Measurements from ENCODE around the gene ERBB4.

Gene ERBB4

DNA sequence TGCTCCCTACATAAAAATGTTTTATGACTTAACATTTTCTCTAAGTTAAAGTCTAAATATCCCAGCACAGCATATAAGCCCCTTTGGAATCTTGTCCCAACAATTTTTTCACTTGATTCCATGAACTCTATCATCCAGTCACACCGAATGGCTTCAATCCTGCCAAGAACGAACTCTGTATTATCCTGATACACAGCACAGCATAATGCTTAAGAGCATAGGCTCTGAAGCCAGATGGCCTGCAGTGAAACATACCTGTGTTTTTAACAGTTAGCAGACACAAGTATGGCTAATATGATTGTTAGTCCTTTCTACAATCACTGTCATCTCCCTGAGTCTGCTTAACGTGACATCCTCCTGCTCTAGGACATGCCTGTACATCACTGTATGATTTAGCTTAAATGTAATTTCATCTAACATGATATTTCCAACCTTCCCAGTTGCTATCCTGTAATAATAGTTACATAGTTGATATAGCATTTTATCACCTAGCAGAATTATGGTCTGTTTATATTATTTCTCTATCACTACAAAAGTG lies 669.5 kb downstream of the ERBB4 start:
- no peak for DNase-seq

DNA sequence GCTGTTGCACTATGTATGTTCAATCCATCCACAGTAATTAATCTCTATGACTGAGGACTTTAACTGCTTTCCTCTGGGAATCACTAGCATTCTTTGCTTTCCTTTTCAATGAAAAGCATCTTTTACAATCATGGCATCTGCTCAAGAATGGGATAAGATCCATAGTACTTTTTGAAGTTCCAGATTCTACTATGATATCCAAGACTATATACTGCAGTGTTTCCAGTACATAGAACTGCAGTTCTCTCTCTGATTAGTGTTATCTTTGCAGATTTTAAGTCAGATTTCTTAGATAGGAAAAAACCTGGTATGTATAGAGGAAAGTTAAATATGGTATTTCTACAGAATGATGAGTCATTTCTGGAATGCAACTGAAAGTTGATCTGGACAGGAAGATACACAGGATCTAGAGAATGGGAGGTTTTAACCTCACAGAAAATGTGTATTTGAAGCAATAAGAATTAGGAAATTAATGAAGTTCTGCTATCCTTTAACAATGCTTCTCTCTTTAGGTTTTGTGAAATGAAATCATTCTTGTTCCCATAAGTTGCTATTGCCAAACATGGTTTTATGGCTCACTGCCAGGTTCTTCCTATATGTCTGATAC lies 670.7 kb downstream of the ERBB4 start:
- DNase-seq = peak; percentile 47

DNA sequence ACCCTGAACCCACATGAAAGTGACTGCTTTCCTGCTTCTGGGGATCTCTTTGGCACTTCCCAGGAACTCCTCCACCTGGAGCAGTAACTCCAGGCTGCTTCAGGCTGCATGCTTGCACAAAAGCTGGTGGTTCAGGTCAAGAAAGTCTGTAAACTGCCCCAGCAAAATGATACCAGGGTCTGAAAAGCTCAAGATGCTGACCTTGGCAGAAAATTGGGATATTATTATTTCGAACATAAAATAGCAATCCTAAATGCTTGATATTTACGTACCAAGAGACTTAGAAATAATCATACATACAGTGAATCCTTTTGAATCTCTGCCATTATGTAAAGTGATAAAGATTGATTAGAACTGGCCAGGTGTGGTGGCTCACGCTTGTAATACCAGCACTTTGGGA lies 674.3 kb downstream of the ERBB4 start:
- DNase-seq = no peak

DNA sequence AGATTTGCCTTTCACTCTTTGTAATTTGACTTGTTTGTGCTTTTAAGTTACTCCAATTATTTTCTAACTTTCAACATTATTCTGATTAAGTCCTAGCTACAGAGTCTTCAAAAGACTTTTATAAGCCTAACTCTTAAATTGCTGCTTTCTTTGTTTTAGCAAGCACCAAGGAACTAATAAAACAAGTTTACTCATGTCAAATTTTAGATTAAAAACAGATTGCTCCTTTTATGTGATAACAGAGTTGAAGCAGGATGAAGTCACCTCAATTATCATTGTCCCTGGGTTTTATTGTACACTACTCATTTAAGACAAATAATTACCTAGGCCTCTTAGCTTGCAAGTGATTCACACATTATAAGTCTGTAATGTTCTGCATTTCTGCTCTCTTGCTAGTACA lies 678.4 kb downstream of the ERBB4 start:
- no peak for DNase-seq

DNA sequence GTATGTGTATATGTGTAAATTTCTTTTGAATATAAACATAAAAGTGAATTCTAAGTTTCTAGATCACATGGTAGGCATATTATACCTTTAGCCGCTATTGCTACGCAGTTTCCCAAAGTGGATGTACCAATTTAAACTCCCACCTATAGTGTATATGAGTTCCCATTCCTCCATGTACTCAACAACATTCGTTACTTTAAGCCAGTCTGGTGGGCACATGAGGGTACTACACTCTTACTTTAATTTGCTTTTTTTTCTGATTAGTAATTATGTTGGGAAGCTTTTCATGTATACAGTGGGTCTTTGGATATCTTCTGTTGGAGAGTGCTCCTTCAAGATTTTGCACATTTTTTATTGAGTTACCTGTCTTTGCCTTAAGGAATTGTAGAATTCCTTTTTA lies 683.8 kb downstream of the ERBB4 start:
- no peak for DNase-seq

DNA sequence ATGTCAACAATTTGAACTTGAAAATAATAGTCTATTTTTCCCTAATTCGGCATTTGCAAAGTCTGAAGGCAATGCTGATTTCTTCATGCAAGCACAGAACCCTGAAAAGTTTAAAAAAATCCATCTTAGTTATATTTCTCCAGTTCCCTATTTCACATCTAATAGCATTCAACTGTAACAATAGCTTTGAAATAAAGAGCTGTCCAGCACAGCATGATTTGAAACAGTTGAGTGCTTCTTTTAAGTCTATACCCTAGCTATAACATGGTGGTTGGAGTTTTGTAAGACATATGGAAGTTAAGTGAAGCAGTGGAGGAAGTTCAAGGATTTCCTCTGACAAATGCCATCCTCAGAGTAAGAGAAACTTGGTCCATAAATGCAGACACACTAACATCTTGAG lies 691.9 kb downstream of the ERBB4 start:
- DNase-seq = no peak

DNA sequence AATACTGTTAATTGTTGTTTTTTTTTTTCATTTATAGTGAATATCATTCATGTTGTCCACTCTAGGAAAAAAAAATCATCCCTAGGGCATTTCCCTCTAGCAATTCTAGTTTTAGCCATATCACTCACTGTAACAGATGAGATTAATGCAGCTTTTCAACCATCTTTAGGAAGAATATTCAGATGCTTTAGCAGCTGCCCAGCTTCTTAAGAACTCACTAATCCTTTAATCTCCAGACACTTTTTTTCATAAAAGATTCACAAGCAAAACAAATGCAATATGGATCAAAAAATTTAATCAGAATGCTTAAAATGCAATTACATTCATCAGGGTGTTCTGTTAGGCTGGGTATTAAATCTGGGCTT lies 692.6 kb downstream of the ERBB4 start:
- DNase-seq = no peak

DNA sequence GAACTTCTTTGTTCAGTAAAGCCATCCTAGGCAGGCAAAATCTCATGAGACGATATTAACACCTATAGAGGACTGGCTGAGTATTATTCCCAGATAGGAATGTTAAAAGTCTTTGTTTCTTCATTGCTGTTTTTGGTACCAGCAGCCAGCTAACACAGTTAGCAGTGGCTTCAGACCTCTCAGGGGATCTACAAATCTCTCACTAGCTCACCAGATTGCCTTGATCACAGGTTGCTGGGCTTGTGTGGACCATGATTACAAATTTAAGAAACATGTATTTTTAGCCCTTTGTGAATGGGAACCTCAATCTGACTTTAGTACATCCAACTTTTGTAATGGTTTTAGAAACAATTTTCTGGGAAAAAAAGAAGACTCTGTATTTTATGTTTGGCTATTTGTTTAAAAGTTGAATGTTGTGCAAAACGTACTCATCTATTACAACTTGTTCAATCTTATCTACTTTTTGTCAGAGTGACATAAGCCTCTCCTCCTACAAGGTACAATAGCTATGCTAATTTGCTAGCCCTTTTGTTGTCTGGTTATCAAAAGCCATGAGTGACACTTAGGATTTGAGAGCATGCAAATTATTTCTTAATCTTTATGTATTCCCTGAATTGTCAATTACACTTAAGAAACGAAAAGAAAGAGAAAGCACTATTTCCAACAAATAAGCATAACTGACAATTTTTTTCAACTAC lies 693.1 kb downstream of the ERBB4 start:
- DNase-seq = no peak

DNA sequence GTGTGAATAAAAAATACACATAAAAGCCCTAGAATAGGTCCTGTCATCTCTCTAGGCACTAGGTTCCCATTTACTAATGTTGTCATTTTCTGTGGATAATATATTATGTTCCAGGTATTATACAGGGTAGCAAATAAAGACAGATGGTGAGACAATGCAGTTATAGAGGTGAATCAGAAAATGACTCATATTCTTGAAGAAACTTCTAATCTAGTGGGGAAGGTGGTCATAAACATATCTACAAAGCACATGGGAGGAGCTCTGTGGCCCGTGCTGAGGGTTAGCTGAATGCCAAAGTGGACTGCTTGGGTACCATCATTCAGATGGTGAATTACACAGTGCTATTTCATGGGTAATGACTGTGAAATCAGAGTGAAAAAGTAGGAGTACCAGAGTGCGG lies 700.9 kb downstream of the ERBB4 start:
- DNase-seq = no peak

DNA sequence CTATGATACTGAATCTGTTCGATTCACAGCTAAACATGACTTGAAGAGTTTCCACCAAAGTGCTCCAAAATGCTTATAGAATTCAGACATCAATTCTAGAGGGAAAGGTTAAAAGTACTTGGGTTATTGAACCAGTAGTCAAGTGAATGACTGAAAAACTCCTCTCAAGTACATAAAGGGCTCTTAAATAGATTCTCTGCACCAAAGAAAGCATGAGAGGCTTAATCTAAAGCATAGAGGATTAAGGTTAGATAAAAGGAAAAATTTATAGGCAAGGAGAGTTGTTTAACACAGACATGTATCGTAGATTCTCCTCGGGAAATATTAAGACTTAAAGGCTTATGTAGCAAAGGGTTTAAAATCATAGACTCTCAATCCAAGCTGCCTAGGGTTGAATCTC lies 701.4 kb downstream of the ERBB4 start:
- DNase-seq = no peak

DNA sequence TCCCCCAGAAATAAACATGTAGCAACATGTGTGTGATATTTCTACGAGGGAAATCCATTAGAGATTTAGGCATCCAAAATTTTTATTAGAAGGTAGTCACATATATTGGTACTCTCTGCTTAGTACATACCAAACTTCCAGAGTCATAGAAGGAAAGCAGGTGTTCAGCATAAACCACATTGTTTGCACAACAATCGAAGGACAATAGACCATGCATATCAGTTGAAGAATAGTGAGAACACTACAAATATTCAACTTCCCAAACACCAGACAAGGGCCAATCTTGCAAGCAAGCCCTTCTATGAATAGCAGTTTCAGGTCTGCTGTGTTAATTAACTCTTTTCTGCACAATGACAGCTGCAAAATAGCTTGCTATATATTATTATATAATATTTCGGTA lies 702.2 kb downstream of the ERBB4 start:
- no peak for DNase-seq

DNA sequence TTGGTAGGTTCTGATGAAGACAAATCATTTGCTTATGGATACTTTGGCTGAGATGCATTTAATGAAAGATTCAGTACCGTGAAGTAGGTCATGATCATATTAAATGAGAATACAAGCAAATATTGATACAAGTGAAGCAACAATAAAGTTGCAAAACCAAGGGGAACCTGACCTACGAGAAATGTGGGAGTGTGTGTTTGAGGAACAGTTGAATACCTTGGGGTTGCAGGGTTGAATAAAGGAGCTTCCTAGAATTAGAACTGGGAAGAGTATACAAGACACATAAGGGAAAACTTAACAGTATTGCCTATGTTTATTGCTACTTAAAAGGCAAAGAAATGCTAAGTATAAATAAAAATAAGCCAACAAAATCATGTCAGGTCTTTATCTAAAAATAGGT lies 702.9 kb downstream of the ERBB4 start:
- DNase-seq = no peak

DNA sequence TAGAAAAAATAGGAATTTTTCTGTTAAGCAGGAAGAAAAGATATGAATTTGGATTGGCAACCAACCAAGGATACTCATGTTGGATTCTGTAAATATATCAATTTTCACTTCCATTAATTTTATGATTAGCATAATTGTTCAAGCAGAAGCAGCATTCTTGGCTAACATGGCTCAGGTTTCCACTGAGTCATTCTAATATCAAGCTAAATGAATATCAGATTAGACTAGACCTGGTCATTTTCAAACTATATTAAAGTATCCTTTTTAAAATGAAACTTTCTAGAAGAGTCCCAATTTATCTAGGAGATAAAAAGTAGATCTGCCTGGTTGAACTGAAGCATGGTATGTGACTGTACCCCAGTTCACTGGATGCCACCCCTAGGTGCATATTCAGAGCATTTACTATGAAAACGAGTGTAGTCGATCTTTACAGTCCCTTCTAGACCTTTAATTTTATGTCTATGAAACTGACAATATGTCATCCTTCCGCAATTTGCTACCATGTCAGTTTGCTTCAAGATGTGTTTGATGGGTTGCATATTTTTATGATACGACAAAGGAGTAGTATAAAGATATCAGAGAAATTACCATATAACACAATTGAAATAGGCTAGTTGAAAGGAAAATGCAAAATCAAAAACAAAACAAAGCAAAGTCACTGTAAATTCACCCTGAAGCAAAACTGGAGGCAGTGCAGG lies 704.9 kb downstream of the ERBB4 start:
- no peak for DNase-seq

DNA sequence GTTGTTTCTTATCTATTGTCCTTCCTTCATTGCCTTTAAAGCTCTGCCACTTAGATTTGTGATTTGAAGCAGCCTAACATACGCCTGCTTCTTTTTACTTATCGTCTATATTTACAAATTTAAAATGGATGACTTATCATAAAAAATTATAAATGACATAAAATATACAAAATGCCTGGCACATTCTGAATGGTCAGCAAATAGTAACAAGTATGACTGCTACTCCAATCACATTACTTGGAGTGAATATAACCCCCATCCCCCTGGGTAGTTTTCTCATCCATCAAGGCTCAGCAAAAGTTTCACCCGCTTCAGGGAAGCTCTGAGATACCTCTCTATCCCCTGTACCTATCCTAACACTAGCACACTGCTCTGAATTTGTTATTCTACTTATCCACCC lies 708.9 kb downstream of the ERBB4 start:
- no peak for DNase-seq

DNA sequence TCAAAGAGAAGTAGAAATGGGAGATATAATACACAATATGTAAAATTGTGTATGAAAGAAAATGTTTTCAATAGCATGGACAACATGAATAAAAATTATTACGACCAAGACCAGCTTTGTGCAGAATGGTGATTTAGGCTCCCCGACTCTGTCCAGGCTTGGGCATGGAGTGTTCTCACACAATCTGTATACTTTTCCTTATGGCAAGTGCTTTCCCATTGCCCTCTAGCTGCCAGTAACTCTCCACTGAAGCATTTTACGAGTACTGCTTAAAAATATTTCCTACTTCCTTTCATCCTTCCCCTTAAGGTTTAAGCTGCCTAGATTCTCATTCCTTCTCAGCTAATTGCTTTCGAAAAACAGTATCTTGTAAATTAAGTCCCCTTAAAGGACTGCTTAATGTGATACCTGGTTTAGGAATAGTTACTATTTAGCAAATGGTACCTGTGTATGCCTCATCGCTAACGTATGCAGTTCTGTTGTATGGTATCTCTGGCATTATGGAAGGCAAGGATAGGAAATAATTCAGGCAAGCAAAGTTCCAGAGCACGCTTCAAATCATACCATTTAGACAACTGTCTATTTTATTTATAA lies 714.6 kb downstream of the ERBB4 start:
- DNase-seq = no peak

DNA sequence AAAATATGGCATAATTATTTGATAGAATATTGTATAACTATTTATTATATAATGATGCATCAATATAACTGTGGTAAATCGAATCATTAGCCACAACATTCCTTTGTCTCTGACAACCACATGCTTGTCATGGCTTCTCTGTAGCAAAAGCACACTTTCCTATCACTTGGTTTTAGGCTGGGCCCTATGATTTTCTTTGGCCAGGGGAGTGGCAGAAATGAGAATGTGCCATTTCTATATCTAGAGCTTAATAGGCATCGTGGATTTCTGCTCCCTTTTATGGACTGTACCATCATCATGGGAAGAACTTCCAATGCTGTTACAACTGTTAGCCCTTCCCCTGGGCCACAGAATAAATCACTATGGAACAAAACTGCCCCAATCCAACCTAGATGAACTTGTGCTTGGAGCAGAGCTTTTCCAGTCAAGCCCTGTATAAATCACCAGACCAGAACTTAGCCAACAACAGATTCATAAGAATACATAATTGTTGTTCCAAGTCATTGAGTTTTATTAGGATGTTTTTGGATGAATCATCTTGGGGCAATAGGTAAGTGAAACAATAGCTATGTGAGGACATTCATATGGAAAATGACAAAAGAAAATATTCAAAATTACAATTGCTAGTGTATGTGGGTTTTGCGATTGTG lies 715.8 kb downstream of the ERBB4 start:
- DNase-seq = no peak

DNA sequence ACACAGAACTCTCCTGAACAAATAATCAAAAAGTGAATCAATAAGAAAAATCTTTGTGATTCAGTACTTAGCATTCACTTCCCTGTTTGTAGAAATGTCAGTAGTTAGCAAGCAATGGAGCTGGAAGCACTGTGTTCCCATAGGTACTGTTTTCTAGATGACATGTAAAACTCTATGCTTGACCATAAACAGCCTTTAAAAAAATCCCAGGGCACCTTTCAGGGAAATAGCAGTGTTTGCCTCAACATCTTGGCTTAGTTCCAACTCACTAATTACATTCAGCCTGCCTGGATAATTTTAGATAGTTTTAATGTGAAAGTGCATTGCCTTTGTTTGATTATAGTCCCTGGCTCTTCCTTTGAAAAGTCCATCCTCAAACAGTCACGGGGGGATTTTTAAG lies 721.8 kb downstream of the ERBB4 start:
- no peak for DNase-seq

DNA sequence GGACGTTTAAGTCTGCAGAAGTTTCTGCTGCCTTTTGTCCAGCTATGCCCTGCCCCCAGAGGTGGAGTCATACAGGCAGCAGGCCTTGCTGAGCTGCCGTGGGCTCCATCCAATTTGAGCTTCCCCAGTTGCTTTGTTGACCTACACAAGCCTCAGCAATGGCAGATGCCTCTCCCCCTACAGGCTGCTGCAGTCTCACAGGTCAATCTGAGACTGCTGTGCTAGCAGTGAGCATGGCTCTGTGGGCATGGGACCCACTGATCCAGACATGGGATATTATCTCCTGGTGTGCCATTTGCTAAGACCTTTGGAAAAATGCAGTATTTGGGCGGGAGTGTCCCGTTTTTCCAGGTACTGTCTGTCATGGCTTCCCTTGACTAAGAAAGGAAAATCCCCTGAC lies 726.0 kb downstream of the ERBB4 start:
- DNase-seq = no peak

DNA sequence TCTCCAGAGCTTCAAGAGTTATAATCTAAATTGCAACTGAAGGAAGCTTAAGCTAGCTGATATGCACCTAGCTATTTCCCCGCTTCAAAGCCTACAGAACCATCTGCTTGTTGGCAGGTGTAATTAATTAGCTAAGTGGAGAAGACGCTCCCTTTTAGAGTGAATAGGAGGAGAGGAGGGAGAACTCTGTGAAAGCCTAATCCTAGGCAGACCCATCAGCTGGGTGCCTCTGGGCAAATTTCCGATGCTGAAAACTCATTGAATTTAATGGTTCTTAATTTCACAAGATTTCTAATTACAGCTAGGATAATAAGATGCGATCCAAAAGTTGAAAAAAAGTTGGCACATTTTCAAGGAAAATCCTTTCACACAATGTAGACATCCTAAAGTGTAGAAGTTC lies 735.9 kb downstream of the ERBB4 start:
- DNase-seq = no peak

DNA sequence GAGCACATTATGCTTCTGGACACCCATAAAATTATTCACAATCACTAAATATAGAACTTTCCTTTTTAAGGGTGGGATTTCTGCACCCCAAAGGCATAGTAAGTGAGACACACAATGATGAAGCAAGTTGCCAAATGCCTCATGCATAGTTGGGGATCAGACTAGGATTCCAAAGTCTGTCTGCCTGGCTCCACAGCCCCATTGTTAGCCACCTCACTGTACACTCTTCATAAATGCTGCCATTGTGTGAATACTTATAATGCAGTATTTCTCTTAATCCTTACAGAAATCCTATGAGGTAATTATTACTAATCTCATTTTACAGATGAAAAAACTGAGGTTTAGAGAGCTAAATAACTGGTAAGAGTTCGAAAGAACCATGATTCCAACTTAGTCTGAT lies 738.6 kb downstream of the ERBB4 start:
- DNase-seq = no peak

DNA sequence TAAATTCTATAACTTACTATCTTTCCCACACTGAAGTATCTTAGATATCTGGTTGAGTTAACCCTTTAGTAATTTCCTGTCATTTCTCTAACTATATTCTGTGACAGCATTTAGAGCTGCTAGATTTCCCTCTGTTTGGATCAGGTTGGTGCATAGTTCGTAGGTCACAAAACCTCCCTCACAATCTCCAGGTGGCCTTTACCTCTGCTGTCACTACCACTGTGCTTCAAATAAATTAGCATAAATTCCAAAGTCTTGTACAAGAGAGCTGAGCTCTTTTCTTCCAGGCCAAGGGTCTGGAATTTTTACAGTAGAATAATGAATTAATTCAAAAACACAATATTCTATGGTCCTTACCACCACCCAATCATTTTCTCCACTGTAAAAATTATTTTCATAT lies 739.7 kb downstream of the ERBB4 start:
- no peak for DNase-seq

DNA sequence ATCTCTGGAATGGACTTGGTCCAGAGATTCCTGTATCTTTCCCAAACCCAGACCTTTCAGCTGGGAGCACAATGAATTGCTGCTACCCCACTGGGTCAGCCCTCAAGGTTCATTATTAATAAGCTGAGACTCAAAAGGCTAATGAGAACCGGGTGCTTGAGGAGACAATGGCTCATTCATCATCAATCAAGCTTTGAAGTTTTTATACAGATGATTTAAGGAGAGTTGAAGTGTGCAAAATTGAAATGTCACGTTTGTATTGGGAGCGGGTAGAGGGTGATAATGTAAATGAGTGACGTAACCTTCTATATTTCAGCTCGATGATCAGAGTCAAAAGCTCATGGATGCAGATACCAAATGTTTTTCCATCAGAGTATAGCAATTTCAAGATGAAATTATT lies 744.9 kb downstream of the ERBB4 start:
- DNase-seq = no peak

DNA sequence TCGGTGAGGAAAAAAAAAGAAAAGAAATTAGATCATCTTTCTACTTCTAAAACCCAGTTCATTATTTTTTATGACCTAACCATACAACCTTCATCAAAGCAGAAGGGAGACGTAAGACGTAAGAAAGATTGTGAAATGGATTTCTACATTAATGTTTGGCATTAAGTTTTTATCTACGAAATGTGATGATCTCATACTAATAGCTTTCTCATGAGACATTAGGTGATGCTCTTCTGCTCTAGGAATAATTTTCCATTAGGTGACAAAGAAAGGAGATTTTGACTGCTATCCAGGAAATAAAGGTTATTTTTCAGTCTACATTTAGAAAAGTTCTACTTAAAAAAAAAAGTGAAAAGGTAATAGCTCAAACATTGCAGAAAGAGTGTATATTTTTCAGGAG lies 748.6 kb downstream of the ERBB4 start:
- no peak for DNase-seq

DNA sequence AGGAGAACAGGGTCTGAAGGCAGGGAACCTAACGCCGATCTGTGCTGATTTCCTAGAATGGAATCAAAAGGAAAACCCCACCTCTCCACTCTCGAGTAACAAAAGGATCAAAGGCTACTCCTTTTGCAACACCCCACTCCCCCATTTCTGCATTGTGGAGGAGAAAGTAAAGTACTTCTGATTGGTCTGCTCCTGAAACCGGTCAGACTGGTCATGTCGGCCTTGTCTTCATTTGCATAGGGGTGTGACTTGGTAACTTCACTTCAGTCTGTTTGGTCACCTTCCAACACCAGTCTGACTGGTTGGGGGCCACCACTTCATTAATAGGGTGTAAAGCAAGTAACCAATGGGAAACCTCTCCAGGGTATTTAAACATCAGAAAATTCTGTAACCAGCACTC lies 771.9 kb downstream of the ERBB4 start:
- DNase-seq = no peak
